ENCODE measurements around the gene NEUROD2.

DNA sequence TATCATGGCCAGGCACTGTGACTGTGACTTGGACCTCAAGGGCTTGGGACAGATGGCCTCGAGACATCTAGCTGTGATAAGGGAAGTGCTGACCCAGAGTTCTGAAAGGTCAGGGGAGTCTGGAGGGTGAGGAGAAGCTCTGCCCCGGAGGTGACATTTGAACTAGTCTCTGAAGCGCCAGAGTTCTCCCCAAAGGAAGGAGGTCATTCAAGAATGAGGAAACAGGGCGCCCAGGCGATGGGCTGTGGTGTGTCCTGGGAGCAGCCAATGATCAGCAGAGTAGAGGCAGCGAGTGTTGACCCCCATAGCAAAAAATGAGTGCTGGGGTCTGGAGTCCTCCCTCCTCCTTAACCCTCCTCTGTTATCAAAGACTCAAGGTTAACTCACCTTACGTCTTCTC lies 34.2 kb upstream of the NEUROD2 start:
- no peak for TF ChIP-seq ZNF274 (IDR thresholded peaks at IDR 0.05; ENCODE audit: low read depth, low read length)
- no peak for TF ChIP-seq SUZ12 (IDR thresholded peaks at IDR 0.05; ENCODE audit: extremely low read depth, insufficient read depth, insufficient read length)
